Measurements from ENCODE around the gene ATP6V0D1.
"Not testable (repeated sequence)": the region's sequence is repeated elsewhere in the genome, so short reads cannot be mapped to it uniquely, and the experiment has no call there.

Gene ATP6V0D1

GRCh38 chr16:67480833-67481560 lies at the start of gene ATP6V0D1:
Gene ATP6V0D1, minus strand, starts transcription at chr16:67481157. Its CDS starts 71 bp downstream, at chr16:67481086.
- DNase-seq: peak; percentile 96 to 97

- DNase-seq: peak in 1 of 2 donors; percentile 42
These were observed 49.3 kb upstream of the ATP6V0D1 start for GRCh38 chr16:67530013-67530939.

- DNase-seq: no peak
These were observed 48.6 kb upstream of the ATP6V0D1 start for GRCh38 chr16:67529582-67530012.

GRCh38 chr16:67528870-67529581 lies 48.1 kb upstream of the ATP6V0D1 start:
- peak in 1 of 2 donors; percentile 49 for DNase-seq

GRCh38 chr16:67528222-67528869 lies 47.4 kb upstream of the ATP6V0D1 start, which contains the start of gene RIPOR1:
Gene RIPOR1, plus strand, starts transcription at chr16:67528829. Its CDS starts 9,618 bp downstream, at chr16:67538447.
- peak in 1 of 2 donors; percentile 54 for DNase-seq

- DNase-seq: no peak
These were observed 45.3 kb upstream of the ATP6V0D1 start for GRCh38 chr16:67526149-67526791.

GRCh38 chr16:67525176-67525860 lies 44.4 kb upstream of the ATP6V0D1 start:
- no peak for DNase-seq

- peak; percentile 87 to 91 for DNase-seq
These were observed 40.3 kb upstream of the ATP6V0D1 start for GRCh38 chr16:67521095-67521804.

- DNase-seq: no peak
These were observed 38.3 kb upstream of the ATP6V0D1 start for GRCh38 chr16:67519242-67519641.

- no peak for DNase-seq
These were observed 37.7 kb upstream of the ATP6V0D1 start for GRCh38 chr16:67518676-67519075.

GRCh38 chr16:67517661-67518423 lies 36.9 kb upstream of the ATP6V0D1 start:
- no peak for DNase-seq

- no peak for DNase-seq
These were observed 36.1 kb upstream of the ATP6V0D1 start for GRCh38 chr16:67517155-67517445.

- no peak for DNase-seq
These were observed 35.6 kb upstream of the ATP6V0D1 start for GRCh38 chr16:67516296-67517154.

- peak in 1 of 2 donors; percentile 19 for DNase-seq
These were observed 33.4 kb upstream of the ATP6V0D1 start for GRCh38 chr16:67514382-67514828.

- not testable (repeated sequence) for DNase-seq
These were observed 32.9 kb upstream of the ATP6V0D1 start for GRCh38 chr16:67513892-67514291.

- no peak for DNase-seq
These were observed 28.1 kb upstream of the ATP6V0D1 start for GRCh38 chr16:67509016-67509415.

- no peak for DNase-seq
These were observed 25.5 kb upstream of the ATP6V0D1 start for GRCh38 chr16:67506468-67506867.
